Muscle of leg (tissue), 11 donors: Measurements from ENCODE around the gene KCNC1. TPM values are rescaled to one million over a fixed set of nuclear protein-coding genes. Genes with fewer than 3 reads are reported as not detected.

Experiments
- DNase-seq: peaks from one replicate; pipeline ENCODE4 v3.0.0; 2013
- H3K27ac ChIP-seq: one replicate; pipeline ENCODE4 v1.5.1; 2013; ENCODE audit warnings: mild to moderate bottlenecking, low read length, control low read depth
- H3K27me3 ChIP-seq: one replicate; pipeline ENCODE4 v1.6.1; 2013; ENCODE audit warnings: low read length; ENCODE audit not compliant: control insufficient read depth, insufficient read depth
- H3K36me3 ChIP-seq: one replicate; pipeline ENCODE4 v1.6.1; 2013; ENCODE audit warnings: low read length; ENCODE audit not compliant: control insufficient read depth, insufficient read depth
- H3K4me1 ChIP-seq: one replicate; pipeline ENCODE4 v1.6.1; 2013; ENCODE audit warnings: low read length; ENCODE audit not compliant: control insufficient read depth, insufficient read depth
- H3K4me3 ChIP-seq: one replicate; pipeline ENCODE4 v1.5.1; 2013; ENCODE audit warnings: low read length, control low read depth
- H3K9me3 ChIP-seq: replicated peaks from 2 replicates; pipeline ENCODE4 v1.6.1; 2013; ENCODE audit warnings: low read depth, low read length; ENCODE audit not compliant: control insufficient read depth
- WGBS: methylation state at CpG from one replicate; pipeline ENCODE4 v1.1.5; 2013; ENCODE audit warnings: missing lambda C conversion rate; ENCODE audit not compliant: insufficient coverage; 5-methylcytosine and 5-hydroxymethylcytosine counted together
- polyA plus RNA-seq, 8 donors: library from polyadenylated mRNA; unstranded; fragments of 120-200 nt; gene quantifications; one replicate each; pipeline versions ENCODE4 v1.2.1 to v1.2.3, GENCODE V29; 2013; ENCODE audit warnings: inconsistent platforms in 1 of 8, low replicate concordance in 1 of 8; ENCODE audit not compliant: insufficient read length in 8 of 8, insufficient read depth in 1 of 8
- total RNA-seq: library from RNA; stranded (reverse); fragments of 120-200 nt; gene quantifications from one replicate; pipeline ENCODE4 v1.2.4, GENCODE V29; 2013

Gene KCNC1
- total and polyA plus RNA-seq, 9 donors, result 0.18 to 2.1 (median 1.00) TPM

GRCh38 chr11:17751558-17751957, 17.0 kb downstream of the KCNC1 start:
- Histone ChIP-seq H3K27ac (no peak overlapping the region), H3K27me3 (peaks cover 2% of the 10 kb centered on the region), H3K4me1 (peaks cover 40% of the 10 kb centered on the region), H3K4me3 (no peak overlapping the region), H3K36me3 (no peaks in the 10 kb centered on the region), H3K9me3 (no peaks in the 10 kb centered on the region)
- DNase-seq, result no peak
- 63% methylated on average over 2 of the region's 2 CpGs for WGBS

DNA sequence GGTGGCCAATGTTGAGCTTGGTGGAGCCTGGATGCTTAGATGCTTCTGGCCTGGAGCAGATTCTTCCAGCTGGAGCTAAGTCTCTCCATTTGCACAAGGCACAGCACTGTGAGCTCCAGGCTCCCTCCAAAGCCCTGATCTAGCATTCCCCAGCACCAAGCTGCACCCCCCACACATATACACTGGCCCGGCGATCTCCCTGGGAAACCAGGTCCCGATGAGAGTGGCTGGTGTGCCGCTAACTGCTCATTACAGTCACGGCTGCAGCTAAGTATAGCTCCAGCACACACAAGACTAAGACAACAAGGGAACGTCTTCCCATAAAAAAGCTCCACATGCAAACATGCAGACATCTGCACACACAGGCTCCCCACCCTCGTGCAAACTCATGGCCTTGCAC, 17.6 kb downstream of the KCNC1 start:
- no peak overlapping the region for H3K4me3 ChIP-seq
- no peaks in the 10 kb centered on the region for H3K9me3 ChIP-seq
- H3K36me3 ChIP-seq, result no peaks in the 10 kb centered on the region
- H3K27ac ChIP-seq, result no peak overlapping the region
- DNase-seq, result no peak
- peaks cover 37% of the 10 kb centered on the region for H3K4me1 ChIP-seq
- peaks cover 2% of the 10 kb centered on the region for H3K27me3 ChIP-seq
- WGBS, result 74% methylated on average over 6 of the region's 7 CpGs

GRCh38 chr11:17753153-17753552, 18.6 kb downstream of the KCNC1 start:
- Histone ChIP-seq H3K4me1 (peaks cover 31% of the 10 kb centered on the region), H3K27me3 (peaks cover 2% of the 10 kb centered on the region), H3K4me3 (no peak overlapping the region), H3K27ac (peak overlapping the region; percentile 51), H3K9me3 (peaks cover under 1% of the 10 kb centered on the region), H3K36me3 (no peaks in the 10 kb centered on the region)
- DNase-seq, result peak; percentile 13
- WGBS, result 74% methylated on average over 5 of the region's 5 CpGs

DNA sequence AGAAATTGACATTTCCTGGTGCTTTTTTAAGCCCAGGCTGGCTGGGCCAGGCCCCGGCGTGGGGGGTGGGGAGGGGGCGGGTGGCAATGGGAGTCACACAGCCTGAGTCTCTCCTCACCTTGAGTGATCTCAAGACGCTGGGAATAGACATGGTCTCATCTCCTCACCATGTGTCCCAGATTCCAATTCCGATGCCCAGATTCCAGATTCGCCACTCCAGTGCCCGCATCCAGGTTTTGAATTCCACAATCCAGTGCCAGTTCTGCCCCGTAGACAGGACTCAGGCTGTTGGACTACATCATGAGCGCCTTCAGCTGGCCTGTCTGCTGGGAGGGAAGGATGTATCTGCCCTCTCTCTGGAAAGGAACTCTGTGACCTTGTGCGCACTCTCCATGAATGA, 19.1 kb downstream of the KCNC1 start:
- Histone ChIP-seq H3K36me3 (no peaks in the 10 kb centered on the region), H3K4me1 (peaks cover 27% of the 10 kb centered on the region), H3K9me3 (peaks cover 2% of the 10 kb centered on the region), H3K27me3 (peaks cover 2% of the 10 kb centered on the region), H3K4me3 (no peak overlapping the region), H3K27ac (peak overlapping the region; percentile 51)
- peak; percentile 20 for DNase-seq
- 76% methylated on average over 8 of the region's 10 CpGs for WGBS

GRCh38 chr11:17755891-17756290, 21.3 kb downstream of the KCNC1 start:
- Histone ChIP-seq H3K27ac (no peak overlapping the region), H3K9me3 (peaks cover 2% of the 10 kb centered on the region), H3K36me3 (no peaks in the 10 kb centered on the region), H3K27me3 (no peaks in the 10 kb centered on the region), H3K4me1 (peaks cover 13% of the 10 kb centered on the region), H3K4me3 (no peak overlapping the region)
- WGBS, result 71% methylated on average over 3 of the region's 3 CpGs
- no peak for DNase-seq

DNA sequence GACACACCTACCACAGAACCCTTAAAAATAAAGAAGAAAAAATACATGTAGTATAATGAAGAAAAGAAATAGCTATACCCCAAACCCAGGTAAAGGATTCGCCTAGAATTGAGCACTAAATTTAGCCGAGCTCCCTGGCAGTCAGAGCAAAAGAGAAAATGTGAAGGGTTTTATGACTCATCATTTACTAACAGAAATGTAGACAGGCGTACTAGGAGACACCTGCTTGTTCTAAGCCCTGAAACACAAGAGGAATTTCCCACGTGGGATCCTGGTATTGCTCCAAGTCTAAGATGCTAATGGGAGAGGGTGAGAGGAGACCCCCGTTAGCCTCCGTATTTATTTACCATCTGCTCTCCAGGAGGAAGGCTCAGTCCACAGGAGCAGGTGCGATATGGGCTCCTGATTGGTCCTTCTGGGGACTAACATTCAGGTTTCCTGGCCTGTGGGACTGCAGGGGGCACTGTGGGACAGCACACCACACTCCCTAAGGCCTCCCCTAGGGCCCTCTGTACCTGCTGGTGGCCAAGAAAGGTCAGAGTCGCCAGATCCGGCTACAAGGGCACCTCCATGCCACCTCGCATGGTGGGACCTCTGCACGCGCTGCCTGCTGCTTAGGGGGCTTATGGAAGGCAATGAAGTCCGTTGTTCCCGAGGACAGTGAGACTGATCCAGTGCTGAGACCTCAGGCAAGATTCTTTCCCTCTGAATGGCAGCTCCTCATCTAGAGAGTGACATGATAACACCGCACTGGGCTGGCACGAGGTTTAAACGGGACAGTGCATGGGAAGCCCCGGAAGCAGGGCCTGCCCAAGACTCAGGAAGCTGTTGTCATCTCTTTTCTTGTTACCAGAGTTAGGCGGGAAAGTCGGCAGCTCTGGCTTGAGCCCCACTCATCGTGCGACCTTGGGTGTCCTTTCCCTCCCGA, 25.8 kb downstream of the KCNC1 start:
- peaks cover 2% of the 10 kb centered on the region for H3K9me3 ChIP-seq
- no peaks in the 10 kb centered on the region for H3K36me3 ChIP-seq
- DNase-seq, result peak; percentile 22
- no peak overlapping the region for H3K27ac ChIP-seq
- H3K4me3 ChIP-seq, result no peak overlapping the region
- no peaks in the 10 kb centered on the region for H3K27me3 ChIP-seq
- WGBS, result 48% methylated on average over 18 of the region's 23 CpGs
- H3K4me1 ChIP-seq, result no peaks in the 10 kb centered on the region

DNA sequence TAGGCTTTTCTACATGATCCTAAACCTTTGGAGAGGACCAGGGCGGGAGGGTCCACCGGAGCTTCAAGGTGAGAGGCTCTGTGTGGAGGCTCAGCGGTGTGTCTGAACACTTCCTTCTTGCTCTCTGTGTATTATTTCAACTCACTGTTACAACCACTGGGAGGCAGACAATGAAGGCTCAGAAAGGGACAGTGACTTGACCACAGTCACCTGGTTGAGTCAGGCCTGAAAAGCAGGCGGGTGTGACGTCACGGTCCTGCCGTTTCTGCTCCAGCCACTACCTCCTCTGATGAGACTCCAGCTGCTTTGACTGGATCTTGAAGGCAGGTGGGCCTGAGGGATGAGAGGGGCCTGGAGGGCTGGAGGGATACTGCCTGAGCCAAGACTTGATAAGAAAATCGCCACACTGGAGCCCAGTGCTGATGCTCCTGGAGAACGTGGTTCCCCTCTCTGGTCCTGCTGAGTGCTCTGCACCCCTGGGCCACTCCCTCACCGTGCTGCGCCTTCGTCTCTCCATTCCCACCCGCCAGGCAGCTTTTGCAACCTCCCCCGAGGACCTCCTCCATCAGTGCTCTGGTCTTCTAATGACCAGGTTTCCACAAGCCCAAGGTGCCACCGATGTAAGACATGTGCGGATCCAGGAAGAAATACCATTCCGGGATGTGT, 27.9 kb downstream of the KCNC1 start:
- no peak for DNase-seq
- 76% methylated on average over 15 of the region's 17 CpGs for WGBS
- H3K4me1 ChIP-seq, result no peaks in the 10 kb centered on the region
- no peak overlapping the region for H3K4me3 ChIP-seq
- H3K27me3 ChIP-seq, result no peaks in the 10 kb centered on the region
- H3K9me3 ChIP-seq, result peaks cover 2% of the 10 kb centered on the region
- H3K36me3 ChIP-seq, result no peaks in the 10 kb centered on the region
- no peak overlapping the region for H3K27ac ChIP-seq

DNA sequence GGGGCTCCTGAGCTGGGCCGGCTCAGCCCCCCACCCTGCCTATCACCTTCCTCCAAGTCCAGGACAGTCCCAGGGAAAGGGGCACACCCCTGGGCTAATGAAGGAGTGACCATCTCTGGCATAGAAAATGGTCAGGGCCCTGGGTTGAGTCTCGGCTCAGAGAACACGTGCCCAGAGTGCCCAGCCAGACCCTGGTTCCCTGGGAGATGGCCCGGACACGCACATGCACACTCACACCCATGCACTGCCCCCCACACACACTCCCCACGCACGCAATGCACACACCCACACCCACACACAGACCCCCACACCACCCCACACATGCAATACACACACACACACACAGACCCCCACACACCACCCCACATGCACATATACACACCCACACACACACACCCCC, 28.7 kb downstream of the KCNC1 start:
- 60% methylated on average over 6 of the region's 7 CpGs for WGBS
- DNase-seq, result no peak
- no peaks in the 10 kb centered on the region for H3K27me3 ChIP-seq
- no peak overlapping the region for H3K27ac ChIP-seq
- H3K9me3 ChIP-seq, result peaks cover under 1% of the 10 kb centered on the region
- no peak overlapping the region for H3K4me3 ChIP-seq
- H3K36me3 ChIP-seq, result no peaks in the 10 kb centered on the region
- no peaks in the 10 kb centered on the region for H3K4me1 ChIP-seq

DNA sequence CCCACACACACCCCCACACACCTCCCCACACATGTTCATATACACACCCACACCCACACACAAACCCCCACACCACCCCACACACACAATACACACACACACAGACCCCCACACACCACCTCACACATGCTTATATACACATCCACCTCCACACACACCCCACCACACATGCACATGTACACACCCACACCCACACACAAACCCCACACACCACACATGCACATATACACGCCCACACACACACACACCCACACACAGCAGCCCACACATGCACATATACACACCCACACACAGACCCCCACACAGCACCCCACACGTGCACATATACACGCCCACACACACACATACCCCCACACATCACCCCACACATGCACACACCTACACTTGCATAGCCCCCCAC, 29.1 kb downstream of the KCNC1 start:
- no peaks in the 10 kb centered on the region for H3K9me3 ChIP-seq
- WGBS, result 60% methylated on average over 3 of the region's 3 CpGs

GRCh38 chr11:17764446-17765218, 30.1 kb downstream of the KCNC1 start:
- no peak overlapping the region for H3K27ac ChIP-seq
- H3K4me3 ChIP-seq, result no peak overlapping the region
- H3K36me3 ChIP-seq, result no peaks in the 10 kb centered on the region
- no peaks in the 10 kb centered on the region for H3K4me1 ChIP-seq
- no peaks in the 10 kb centered on the region for H3K27me3 ChIP-seq
- H3K9me3 ChIP-seq, result no peaks in the 10 kb centered on the region
- WGBS, result 23% methylated on average over 11 of the region's 19 CpGs
- DNase-seq, result no peak

More for the DNA sequence above, 29.1 kb downstream of the KCNC1 start:
- Histone ChIP-seq H3K4me3 (no peak overlapping the region), H3K27me3 (no peaks in the 10 kb centered on the region), H3K36me3 (no peaks in the 10 kb centered on the region), H3K4me1 (no peaks in the 10 kb centered on the region), H3K27ac (no peak overlapping the region)
- DNase-seq, result no peak
